HCT116 (cell line): ENCODE results near the gene SUGCT.

Experiments used
- EGR1 ChIP-seq: IDR thresholded peaks from 2 replicates; pipeline ENCODE4 v1.6.1; 2012; ENCODE audit warnings: low read depth
- ELF1 ChIP-seq: IDR thresholded peaks from 2 replicates; pipeline ENCODE4 v1.6.1; 2012; ENCODE audit warnings: low read depth, borderline replicate concordance
- EZH2phosphoT487 ChIP-seq: fragments of 200-600 bp; IDR thresholded peaks from 2 replicates; pipeline ENCODE4 v1.6.1; 2018; ENCODE audit warnings: antibody characterized with exemption, borderline replicate concordance
- POLR2A ChIP-seq: IDR thresholded peaks from 2 replicates; pipeline ENCODE4 v1.7.0; 2011; ENCODE audit warnings: borderline replicate concordance; ENCODE audit not compliant: insufficient read depth, insufficient read length; ENCODE audit errors: extremely low read depth
- POLR2AphosphoS5 ChIP-seq: IDR thresholded peaks from 2 replicates; pipeline ENCODE4 v1.6.1; 2011; ENCODE audit warnings: mild to moderate bottlenecking, low read depth, low read length, moderate library complexity
- RAD21 ChIP-seq: IDR thresholded peaks from 2 replicates; pipeline ENCODE4 v1.6.1; 2012; ENCODE audit warnings: low read depth, mild to moderate bottlenecking
- TF ChIP-seq, protein P1 (sequence below), 3 experiments: fragments of 200-600 bp in 1 of 3; sonication (generic) in 1 of 3; IDR thresholded peaks in 2 of 3; conservative IDR thresholded peaks in 1 of 3; 2 replicates each; pipeline ENCODE4 v1.5.1; 2012 to 2017; ENCODE audit warnings: low read depth in 2 of 3, low read length in 2 of 3, antibody characterized with exemption in 1 of 3, borderline replicate concordance in 1 of 3, control low read depth in 1 of 3, mild to moderate bottlenecking in 1 of 3, mixed read lengths in 1 of 3, mixed run types in 1 of 3, moderate library complexity in 1 of 3; ENCODE audit not compliant: insufficient read depth in 1 of 3
- TF ChIP-seq, protein P2 (sequence below): IDR thresholded peaks from 2 replicates; pipeline ENCODE4 v1.6.1; 2012; ENCODE audit warnings: low read depth

DNA sequence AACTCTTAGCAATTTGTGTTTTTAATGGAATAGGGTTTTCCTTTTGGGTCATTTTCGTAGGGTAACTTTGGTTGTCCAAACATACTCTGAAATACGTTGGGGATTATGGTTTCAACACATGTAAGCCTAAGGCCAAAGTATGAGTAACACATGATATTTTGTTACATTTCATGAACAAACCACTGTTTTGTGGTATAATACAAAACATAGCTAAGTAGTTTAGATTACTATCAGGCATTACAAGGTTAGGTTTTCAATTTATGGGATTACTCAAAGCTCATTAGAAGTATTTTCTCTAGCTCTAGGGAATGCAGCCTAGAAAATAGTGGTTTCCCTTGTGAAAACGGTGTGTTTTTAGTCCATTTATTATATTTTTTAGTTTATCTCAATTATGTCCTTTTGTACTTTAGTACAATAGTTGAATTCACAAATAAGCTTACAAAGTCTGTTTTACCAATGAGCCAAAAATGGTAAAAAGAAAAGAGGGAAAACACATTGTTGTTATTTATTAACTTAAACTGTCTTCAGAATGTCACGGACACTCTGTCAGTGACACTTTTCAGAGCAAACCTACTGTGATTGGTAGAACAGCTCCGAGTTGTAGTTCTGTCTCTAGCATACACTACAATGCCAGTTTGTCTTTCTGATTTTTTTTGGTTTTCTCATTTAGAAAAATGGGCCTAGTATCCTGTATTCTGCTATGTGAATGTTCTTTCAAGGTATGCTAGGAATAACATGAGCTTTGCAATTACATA is 473.7 kb downstream of the SUGCT start:
- TF ChIP-seq POLR2A (no peak), RAD21 (no peak), EGR1 (no peak), POLR2AphosphoS5 (no peak), ELF1 (no peak), EZH2phosphoT487 (no peak)
- TF ChIP-seq, protein P1, sequence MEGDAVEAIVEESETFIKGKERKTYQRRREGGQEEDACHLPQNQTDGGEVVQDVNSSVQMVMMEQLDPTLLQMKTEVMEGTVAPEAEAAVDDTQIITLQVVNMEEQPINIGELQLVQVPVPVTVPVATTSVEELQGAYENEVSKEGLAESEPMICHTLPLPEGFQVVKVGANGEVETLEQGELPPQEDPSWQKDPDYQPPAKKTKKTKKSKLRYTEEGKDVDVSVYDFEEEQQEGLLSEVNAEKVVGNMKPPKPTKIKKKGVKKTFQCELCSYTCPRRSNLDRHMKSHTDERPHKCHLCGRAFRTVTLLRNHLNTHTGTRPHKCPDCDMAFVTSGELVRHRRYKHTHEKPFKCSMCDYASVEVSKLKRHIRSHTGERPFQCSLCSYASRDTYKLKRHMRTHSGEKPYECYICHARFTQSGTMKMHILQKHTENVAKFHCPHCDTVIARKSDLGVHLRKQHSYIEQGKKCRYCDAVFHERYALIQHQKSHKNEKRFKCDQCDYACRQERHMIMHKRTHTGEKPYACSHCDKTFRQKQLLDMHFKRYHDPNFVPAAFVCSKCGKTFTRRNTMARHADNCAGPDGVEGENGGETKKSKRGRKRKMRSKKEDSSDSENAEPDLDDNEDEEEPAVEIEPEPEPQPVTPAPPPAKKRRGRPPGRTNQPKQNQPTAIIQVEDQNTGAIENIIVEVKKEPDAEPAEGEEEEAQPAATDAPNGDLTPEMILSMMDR (IDR thresholded peaks at IDR 0.05 in 2 of 3, conservative IDR thresholded peaks at IDR 0.05 in 1 of 3; ENCODE audit: borderline replicate concordance in 1 of 3, insufficient read depth in 1 of 3, low read depth in 2 of 3, low read length in 2 of 3) = no peak
- TF ChIP-seq, protein P2, sequence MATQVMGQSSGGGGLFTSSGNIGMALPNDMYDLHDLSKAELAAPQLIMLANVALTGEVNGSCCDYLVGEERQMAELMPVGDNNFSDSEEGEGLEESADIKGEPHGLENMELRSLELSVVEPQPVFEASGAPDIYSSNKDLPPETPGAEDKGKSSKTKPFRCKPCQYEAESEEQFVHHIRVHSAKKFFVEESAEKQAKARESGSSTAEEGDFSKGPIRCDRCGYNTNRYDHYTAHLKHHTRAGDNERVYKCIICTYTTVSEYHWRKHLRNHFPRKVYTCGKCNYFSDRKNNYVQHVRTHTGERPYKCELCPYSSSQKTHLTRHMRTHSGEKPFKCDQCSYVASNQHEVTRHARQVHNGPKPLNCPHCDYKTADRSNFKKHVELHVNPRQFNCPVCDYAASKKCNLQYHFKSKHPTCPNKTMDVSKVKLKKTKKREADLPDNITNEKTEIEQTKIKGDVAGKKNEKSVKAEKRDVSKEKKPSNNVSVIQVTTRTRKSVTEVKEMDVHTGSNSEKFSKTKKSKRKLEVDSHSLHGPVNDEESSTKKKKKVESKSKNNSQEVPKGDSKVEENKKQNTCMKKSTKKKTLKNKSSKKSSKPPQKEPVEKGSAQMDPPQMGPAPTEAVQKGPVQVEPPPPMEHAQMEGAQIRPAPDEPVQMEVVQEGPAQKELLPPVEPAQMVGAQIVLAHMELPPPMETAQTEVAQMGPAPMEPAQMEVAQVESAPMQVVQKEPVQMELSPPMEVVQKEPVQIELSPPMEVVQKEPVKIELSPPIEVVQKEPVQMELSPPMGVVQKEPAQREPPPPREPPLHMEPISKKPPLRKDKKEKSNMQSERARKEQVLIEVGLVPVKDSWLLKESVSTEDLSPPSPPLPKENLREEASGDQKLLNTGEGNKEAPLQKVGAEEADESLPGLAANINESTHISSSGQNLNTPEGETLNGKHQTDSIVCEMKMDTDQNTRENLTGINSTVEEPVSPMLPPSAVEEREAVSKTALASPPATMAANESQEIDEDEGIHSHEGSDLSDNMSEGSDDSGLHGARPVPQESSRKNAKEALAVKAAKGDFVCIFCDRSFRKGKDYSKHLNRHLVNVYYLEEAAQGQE = no peak
